Pulmonary artery endothelial cell (primary cell): ENCODE data around the gene LAPTM4A. TPM values are rescaled to one million over a fixed set of nuclear protein-coding genes. Genes with fewer than 3 reads are reported as not detected.
A peak's percentile ranks its signal among the peaks of the same experiment; 100 is the strongest.
"Not testable (repeated sequence)": the region's sequence is repeated elsewhere in the genome, so short reads cannot be mapped to it uniquely, and the experiment has no call there.

Experiments
- DNase-seq: peaks from one replicate; pipeline ENCODE4 v3.0.0-alpha.2; 2011; ENCODE audit warnings: low read depth, low spot score
- total RNA-seq: library from RNA; depleted of rRNA; stranded (reverse); fragments of >200 nt; gene quantifications from 2 replicates; pipeline ENCODE4 v1.2.3, GENCODE V29; 2014

Gene LAPTM4A
- total RNA-seq, 1 donor from 2014 or later: 121 TPM

- no peak for DNase-seq
These were observed 26.0 kb upstream of the LAPTM4A start for GRCh38 chr2:20077411-20077940.

GRCh38 chr2:20076757-20077156 is 25.3 kb upstream of the LAPTM4A start:
- DNase-seq: no peak

- DNase-seq: no peak
These were observed 23.5 kb upstream of the LAPTM4A start for GRCh38 chr2:20074901-20075300.

- DNase-seq: not testable (repeated sequence)
These were observed 22.7 kb upstream of the LAPTM4A start for GRCh38 chr2:20074046-20074648.

GRCh38 chr2:20073460-20073859 is 22.0 kb upstream of the LAPTM4A start:
- DNase-seq: no peak

GRCh38 chr2:20072436-20073158 is 21.2 kb upstream of the LAPTM4A start:
- DNase-seq: no peak

- no peak for DNase-seq
These were observed 20.3 kb upstream of the LAPTM4A start for GRCh38 chr2:20071397-20072383.

- no peak for DNase-seq
These were observed 18.3 kb upstream of the LAPTM4A start for GRCh38 chr2:20069756-20070155.

GRCh38 chr2:20067992-20068584 is 16.7 kb upstream of the LAPTM4A start:
- DNase-seq: no peak

GRCh38 chr2:20065885-20066602 is 14.6 kb upstream of the LAPTM4A start:
- no peak for DNase-seq

- DNase-seq: no peak
These were observed 13.4 kb upstream of the LAPTM4A start for GRCh38 chr2:20064841-20065240.

- DNase-seq: no peak
These were observed 13.0 kb upstream of the LAPTM4A start for GRCh38 chr2:20064421-20064820.

GRCh38 chr2:20062615-20063545 is 11.5 kb upstream of the LAPTM4A start:
- DNase-seq: no peak

GRCh38 chr2:20061940-20062339 is 10.5 kb upstream of the LAPTM4A start:
- no peak for DNase-seq

GRCh38 chr2:20061476-20061875 is 10.0 kb upstream of the LAPTM4A start:
- no peak for DNase-seq

GRCh38 chr2:20060106-20060505 is 8.7 kb upstream of the LAPTM4A start:
- no peak for DNase-seq

GRCh38 chr2:20057268-20057667 is 5.8 kb upstream of the LAPTM4A start:
- no peak for DNase-seq

- no peak for DNase-seq
These were observed 3.5 kb upstream of the LAPTM4A start for GRCh38 chr2:20054931-20055330.

GRCh38 chr2:20054119-20054518 is 2.7 kb upstream of the LAPTM4A start:
- no peak for DNase-seq

GRCh38 chr2:20052861-20053281 is 1.4 kb upstream of the LAPTM4A start:
- peak; percentile 26 for DNase-seq
